KBM-7 (cell line): ENCODE data around the gene CAMKV.
"Not testable (repeated sequence)": the region's sequence is repeated elsewhere in the genome, so short reads cannot be mapped to it uniquely, and the experiment has no call there.

Experiments
- DNase-seq: peaks from one replicate; pipeline ENCODE4 v3.0.0-alpha.2; 2015
- in situ Hi-C: fragments of 300-500 bp; cut with MboI; formaldehyde crosslinking; loops from 2 replicates; pipeline ENCODE4 v1.14.3; 2020; ENCODE audit warnings: low sequenced_read_pairs, low pct_unique_long_range_greater_than_20kb, mixed read lengths

The CAMKV gene, protein sequence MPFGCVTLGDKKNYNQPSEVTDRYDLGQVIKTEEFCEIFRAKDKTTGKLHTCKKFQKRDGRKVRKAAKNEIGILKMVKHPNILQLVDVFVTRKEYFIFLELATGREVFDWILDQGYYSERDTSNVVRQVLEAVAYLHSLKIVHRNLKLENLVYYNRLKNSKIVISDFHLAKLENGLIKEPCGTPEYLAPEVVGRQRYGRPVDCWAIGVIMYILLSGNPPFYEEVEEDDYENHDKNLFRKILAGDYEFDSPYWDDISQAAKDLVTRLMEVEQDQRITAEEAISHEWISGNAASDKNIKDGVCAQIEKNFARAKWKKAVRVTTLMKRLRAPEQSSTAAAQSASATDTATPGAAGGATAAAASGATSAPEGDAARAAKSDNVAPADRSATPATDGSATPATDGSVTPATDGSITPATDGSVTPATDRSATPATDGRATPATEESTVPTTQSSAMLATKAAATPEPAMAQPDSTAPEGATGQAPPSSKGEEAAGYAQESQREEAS

DNA sequence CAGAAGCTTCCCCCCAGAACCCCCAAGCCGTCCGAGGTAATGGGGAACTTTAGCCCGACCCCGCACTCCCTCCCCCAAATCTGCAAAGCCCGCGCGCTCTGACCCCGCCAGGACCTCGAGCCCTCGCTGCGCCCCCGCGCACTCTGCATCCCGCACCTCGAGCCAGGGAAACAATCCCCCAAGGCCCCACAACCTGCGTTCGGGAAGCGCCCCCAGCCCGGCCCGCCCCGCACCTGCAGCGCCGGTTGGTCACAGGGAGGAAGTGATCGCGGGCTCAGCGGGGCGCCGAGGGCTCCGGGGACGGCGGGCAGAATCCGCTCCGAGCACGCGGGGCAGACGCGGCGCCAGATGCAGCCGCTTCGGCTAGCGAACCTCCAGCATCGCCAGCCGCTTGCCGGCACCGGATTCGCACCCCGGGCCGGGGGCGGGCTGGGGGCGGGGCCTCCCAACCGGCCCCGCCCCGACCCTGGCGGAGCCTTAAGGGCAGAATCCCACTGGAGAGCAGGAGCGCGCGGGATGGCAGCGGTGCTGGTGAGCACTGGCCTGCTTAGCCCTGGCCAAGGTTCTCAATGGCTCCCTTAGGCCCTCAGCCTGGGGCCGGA is at the start of gene CAMKV:
CAMKV (minus strand) TSS at position 382 of the 602 bp plus-strand sequence. CDS start 7,518 bp downstream, outside the sequence.
- in situ Hi-C loops, result no loop called here
- peak; percentile 58 for DNase-seq

GRCh38 chr3:49917806-49918590 is 48.3 kb upstream of the CAMKV start:
- in situ Hi-C loops, result not testable (repeated sequence)
- DNase-seq, result peak; percentile 26

DNA sequence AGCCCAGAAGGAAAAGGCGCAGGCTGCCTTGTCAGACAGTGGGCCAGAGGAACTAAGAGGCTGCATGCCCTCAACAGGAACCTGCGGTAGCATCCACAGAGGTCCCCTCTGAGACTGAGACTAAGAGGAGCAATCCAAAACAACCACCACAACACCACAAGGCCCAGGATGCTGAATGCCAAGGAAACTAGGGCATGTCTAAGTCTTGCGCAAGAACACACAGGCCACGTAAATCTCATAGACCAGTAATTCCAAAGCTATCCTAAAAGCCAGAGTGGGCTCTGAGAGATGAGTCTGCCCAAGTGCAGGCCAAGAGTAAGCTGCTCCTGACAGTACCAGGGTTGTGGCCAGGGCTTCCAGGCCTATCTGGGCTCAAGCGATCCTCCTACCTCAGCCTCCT is 47.0 kb upstream of the CAMKV start:
- peak; percentile 14 for DNase-seq
- in situ Hi-C loops, result no loop called here

DNA sequence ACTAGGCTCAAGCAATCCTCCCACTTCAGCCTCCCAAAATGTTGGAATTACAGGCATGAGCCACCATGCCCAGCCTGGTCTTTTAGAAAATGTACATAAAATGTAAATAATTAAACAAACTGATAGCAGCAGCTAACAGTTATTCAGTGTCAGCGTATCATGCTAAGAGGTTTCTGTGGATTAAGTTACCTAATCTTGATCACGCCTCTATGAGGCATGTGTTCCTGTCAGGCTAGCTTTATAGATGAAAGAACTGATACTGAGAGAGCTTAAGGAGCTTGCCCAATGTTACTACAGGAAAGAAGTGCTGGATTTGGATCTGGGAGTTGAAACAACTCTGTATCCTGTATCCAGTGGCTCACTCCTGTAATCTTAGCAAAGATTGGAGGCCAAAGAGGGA is 45.2 kb upstream of the CAMKV start:
- in situ Hi-C loops, result no loop called here
- no peak for DNase-seq

DNA sequence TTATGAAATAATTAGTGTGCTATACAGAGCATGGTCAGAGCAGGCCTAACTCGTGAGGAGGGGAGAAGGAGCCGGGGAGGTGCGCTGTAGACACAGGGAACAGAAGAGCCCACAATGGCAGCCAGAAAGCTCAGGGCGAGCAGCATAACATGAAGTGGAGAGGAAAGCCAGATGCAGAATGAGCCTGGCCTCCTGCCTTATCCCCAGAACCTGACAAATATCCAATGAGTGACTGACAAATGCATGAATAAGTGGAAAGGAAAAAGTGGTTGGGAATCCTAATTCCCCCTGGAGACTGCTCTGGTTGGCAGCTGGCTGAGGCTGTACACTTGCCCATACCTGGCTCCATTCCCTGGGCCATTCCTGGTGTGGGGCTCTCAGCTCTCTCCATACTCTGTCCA is 43.2 kb upstream of the CAMKV start:
- in situ Hi-C loops, result no loop called here
- no peak for DNase-seq

- no peak for DNase-seq
- in situ Hi-C loops, result no loop called here
These were observed 41.9 kb upstream of the CAMKV start for GRCh38 chr3:49911611-49912010.

GRCh38 chr3:49911124-49911420 is 41.4 kb upstream of the CAMKV start:
- in situ Hi-C loops, result no loop called here
- no peak for DNase-seq

GRCh38 chr3:49910409-49911123 is 40.9 kb upstream of the CAMKV start:
- DNase-seq, result no peak
- in situ Hi-C loops, result no loop called here

DNA sequence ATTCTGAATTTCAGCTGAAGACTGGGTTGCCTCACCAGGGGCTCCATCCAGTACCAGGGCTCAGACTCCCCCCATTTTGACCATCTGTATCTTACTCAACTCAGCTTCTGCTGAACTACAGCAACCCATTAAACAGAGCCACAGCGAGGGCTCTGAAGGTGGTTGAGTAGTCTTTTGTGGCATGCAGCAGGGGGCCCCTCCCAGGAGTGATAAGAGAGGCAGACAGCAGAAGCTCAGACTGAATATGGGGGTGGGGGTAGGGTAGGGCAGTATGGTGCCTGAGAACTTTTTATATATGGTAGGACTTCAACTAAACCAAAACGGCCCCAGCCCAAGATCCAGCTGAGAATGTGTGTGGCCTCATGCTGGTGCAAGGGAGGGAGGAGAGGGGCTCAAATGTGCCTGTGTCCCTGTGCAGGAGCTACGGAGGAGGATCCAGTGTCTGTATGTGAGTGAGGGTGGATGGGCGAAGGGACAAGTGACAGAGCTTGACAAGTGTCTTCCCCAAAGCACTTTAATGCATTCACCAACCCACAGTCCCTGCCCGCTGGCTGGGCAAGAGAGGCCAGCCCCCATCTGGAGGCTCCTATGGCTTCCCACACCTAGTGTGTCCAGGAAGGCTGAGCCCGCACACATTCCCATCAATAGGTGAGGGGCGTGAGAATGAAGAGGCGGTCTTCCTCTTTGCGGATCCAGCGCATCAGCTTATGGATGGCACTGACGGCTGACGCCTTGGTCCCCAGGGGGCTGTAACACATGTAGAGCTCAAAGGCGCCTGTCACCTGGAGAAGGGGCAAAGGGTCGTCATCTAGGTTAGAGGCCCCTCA is 38.9 kb upstream of the CAMKV start:
- in situ Hi-C loops, result no loop called here
- DNase-seq, result no peak

DNA sequence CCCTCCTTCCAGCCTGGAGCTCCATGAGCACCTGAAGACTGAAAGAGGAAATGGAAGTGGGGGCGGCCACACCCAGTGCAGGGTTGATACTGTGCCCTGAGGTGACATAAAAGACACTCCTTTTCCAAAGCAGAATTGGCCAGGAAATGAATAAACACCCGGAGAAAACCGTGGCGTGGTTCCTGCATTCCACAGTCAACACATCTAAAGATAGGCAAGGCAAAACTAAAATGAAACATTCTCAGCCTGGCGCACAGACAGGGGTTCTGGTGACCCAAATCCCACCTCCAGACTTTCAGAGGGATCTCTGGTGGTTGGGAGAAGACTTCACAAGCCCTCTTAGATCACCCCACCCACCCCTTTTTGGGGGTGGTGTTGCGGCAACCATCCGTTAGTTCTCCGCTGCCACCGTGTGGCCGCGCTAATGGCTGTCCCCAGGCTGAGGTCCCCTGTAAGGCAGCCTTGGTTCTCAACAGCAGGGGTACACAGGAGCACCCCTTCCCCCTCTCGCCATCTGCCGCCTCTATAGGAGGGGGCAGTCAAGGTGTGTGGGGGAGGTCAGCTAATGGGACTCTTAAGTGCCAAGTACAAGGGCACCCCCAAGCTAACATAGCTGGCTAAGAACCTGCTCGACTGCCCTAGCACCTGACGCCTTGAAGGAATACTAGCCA is 36.5 kb upstream of the CAMKV start:
- DNase-seq, result peak; percentile 41

DNA sequence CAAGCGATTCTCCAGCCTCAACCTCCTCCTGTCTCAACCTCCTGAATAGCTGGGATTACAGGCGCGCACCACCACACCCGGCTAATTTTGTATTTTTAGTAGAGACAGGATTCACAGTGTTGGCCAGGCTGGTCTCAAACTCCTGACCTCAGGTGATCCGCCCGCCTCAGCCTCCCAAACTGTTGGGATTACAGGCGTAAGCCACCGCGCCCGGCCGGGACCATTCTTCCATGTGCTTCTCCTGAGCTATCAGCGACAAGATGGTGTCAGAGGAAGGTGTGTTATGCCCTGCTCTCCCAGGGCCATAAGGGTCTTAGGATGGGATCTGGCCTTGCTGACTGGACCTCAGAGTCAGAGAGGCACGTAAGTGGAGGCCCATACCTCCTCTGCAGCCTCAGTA is 34.7 kb upstream of the CAMKV start:
- in situ Hi-C loops, DNase-seq: not testable (repeated sequence)

More for the DNA sequence above, 36.5 kb upstream of the CAMKV start:
- in situ Hi-C loops, result no loop called here

GRCh38 chr3:49903451-49904424 is 34.0 kb upstream of the CAMKV start, which contains the start of gene MST1R:
TSS of gene MST1R (minus strand) at chr3:49903873. CDS start at chr3:49903609, 264 bp downstream.
- in situ Hi-C loops, result no loop called here

DNA sequence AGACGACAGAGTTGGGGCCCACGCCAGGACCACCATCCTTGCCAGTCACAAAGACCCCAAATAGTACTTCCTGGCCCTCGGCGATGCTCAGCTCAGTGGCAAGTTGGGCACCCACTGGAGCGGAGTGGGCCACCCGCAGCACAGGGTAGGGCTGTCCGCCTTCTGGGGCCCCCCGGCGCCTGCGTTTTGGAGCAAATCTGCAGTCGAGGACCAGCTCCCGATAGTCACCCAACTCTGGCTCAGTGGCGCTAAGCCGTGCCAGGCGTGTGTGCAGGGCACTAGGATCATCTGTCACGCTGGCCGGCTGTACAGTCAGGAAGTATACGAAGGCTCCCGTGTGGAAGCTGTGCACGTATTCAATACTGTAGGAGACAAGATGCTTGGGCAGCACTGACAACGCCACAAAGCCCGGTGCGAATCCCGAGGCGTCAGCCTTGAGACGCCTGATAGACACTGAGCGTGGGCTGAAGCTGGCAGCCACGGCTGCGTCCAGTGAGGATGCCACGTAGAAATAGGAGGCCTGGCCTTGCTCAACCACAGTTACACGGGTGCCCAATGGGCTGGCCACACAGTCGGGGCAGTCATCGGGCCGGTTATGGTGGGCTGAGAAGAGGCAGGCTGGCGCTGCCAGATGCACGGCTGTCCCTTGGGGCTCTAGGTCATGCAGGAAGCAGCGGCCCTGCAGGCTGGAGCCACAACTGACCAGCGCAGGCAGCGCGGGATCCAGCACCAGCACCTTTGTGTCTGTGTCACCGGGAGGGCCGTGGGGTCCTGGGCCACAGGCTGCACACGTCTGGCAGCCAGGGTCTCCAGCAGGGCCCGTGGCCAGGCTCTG is 33.0 kb upstream of the CAMKV start:
- in situ Hi-C loops, result no loop called here
- DNase-seq, result no peak

More at GRCh38 chr3:49903451-49904424, 34.0 kb upstream of the CAMKV start, which contains the start of gene MST1R:
- no peak for DNase-seq

- in situ Hi-C loops, result no loop called here
- no peak for DNase-seq
These were observed 31.9 kb upstream of the CAMKV start for GRCh38 chr3:49901366-49902339.
